HEK293T (cell line): ENCODE measurements around the gene CXCL14.

Source experiments
- ARNT ChIP-seq: fragments of 450-650 bp; IDR thresholded peaks from 2 replicates; pipeline ENCODE4 v1.6.1; 2017; ENCODE audit warnings: mild to moderate bottlenecking
- BHLHE40 ChIP-seq: fragments of 450-650 bp; IDR thresholded peaks from 2 replicates; pipeline ENCODE4 v1.6.1; 2016; ENCODE audit warnings: mild to moderate bottlenecking, moderate library complexity, borderline replicate concordance
- ELF4 ChIP-seq: fragments of 450-650 bp; IDR thresholded peaks from 2 replicates; pipeline ENCODE4 v1.6.1; 2017; ENCODE audit warnings: antibody characterized with exemption
- FOXA1 ChIP-seq: fragments of 450-650 bp; IDR thresholded peaks from 2 replicates; pipeline ENCODE4 v1.6.1; 2016; ENCODE audit warnings: mild to moderate bottlenecking
- FOXK2 ChIP-seq: fragments of 450-650 bp; IDR thresholded peaks from 2 replicates; pipeline ENCODE4 v1.6.1; 2016; ENCODE audit warnings: mild to moderate bottlenecking
- FOXM1 ChIP-seq: fragments of 450-650 bp; IDR thresholded peaks from 2 replicates; pipeline ENCODE4 v1.6.1; 2017; ENCODE audit warnings: mild to moderate bottlenecking, borderline replicate concordance
- HDGF ChIP-seq: fragments of 450-650 bp; IDR thresholded peaks from 2 replicates; pipeline ENCODE4 v1.6.1; 2017; ENCODE audit warnings: antibody characterized with exemption, borderline replicate concordance
- L3MBTL2 ChIP-seq: fragments of 450-650 bp; conservative IDR thresholded peaks from 2 replicates; pipeline ENCODE4 v1.6.1; 2016; ENCODE audit warnings: mild to moderate bottlenecking
- NFRKB ChIP-seq: fragments of 450-650 bp; IDR thresholded peaks from 2 replicates; pipeline ENCODE4 v1.6.1; 2016; ENCODE audit warnings: mild to moderate bottlenecking, moderate library complexity
- SP1 ChIP-seq: fragments of 450-650 bp; IDR thresholded peaks from 2 replicates; pipeline ENCODE4 v1.6.1; 2017
- SUZ12 ChIP-seq: fragments of 450-650 bp; IDR thresholded peaks from 2 replicates; pipeline ENCODE4 v1.6.1; 2016; ENCODE audit warnings: mild to moderate bottlenecking
- TARDBP ChIP-seq: fragments of 450-650 bp; IDR thresholded peaks from 2 replicates; pipeline ENCODE4 v1.6.1; 2016
- TF ChIP-seq, protein P1 (sequence below): fragments of 450-650 bp; IDR thresholded peaks from 2 replicates; pipeline ENCODE4 v1.6.1; 2016

DNA sequence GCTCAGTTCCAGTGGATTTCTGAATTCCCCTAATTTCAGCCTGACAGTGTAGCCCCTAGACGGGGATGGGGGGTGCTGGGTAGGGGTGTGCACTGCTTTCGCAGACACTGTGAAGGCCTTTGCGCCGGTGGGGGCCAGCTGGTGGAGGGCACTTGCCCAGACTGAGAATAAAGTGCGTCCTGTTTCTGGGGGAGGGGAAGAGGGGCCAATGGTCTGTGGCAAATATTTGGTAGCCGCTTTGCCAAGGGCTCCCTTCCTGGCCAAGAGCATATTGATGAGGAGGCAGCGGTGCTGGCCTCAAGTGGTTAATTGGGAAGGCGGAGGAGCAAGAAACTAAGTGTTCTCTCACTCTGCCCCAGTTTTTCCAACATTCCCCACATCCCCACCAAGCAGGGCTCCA lies 1.4 kb downstream of the CXCL14 start:
- no peak for TF ChIP-seq SUZ12
- no peak for TF ChIP-seq BHLHE40
- TF ChIP-seq TARDBP, result no peak
- no peak for TF ChIP-seq FOXM1
- no peak for TF ChIP-seq ELF4
- TF ChIP-seq SP1, result no peak
- TF ChIP-seq, protein P1, sequence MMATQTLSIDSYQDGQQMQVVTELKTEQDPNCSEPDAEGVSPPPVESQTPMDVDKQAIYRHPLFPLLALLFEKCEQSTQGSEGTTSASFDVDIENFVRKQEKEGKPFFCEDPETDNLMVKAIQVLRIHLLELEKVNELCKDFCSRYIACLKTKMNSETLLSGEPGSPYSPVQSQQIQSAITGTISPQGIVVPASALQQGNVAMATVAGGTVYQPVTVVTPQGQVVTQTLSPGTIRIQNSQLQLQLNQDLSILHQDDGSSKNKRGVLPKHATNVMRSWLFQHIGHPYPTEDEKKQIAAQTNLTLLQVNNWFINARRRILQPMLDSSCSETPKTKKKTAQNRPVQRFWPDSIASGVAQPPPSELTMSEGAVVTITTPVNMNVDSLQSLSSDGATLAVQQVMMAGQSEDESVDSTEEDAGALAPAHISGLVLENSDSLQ, result no peak
- TF ChIP-seq FOXK2, result no peak
- no peak for TF ChIP-seq NFRKB
- no peak for TF ChIP-seq FOXA1
- no peak for TF ChIP-seq L3MBTL2
- TF ChIP-seq ARNT, result no peak
- no peak for TF ChIP-seq HDGF
